ENCODE data around the gene HSF5.

The HSF5 gene, protein sequence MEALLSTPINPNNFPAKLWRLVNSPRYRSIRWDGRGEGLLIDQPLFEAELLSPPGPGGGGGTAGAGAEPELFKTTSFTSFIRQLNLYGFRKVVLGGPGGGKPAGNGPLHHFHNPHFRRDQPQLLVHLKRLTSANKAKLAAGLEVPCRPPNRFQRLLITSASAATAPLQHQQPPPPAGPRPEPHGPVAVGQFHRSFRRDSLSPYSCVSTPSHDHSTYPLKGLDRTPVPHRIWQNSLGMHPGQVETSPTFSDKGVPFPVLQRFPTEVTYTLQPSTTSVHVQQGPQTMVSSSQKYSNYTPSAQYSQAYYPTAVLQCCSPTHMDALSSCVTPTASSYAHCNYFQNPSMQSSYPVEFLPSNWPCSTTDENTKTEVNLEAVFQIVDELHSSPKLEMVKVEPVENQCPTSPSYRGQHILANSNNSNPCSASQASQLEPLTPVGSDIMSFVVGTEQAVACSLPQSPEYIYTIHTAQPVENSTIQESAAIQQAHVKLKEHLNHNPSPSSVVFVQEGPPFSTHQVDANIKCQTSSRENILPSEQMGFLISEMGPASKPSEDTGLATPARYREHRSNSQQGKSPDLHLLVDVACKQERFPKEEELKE

GRCh38 chr17:58487589-58488427, at the start of gene HSF5:
HSF5 (minus strand) TSS chr17:58488408; CDS start chr17:58488274, 134 bp downstream.
- peaks cover 6% of the 10 kb centered on the region for H3K4me1 Mint-ChIP-seq (ENCODE audit: low read depth)
- no peak within 1 kb of the TSS for H3K27ac Mint-ChIP-seq
- H3K9me3 Mint-ChIP-seq: no peaks in the 10 kb centered on the region
- DNase-seq (ENCODE audit: low spot score): peak; percentile 60
- peak within 1 kb of the TSS; percentile 45 for H3K4me3 Mint-ChIP-seq
- H3K36me3 Mint-ChIP-seq (ENCODE audit: low read depth): peaks cover 36% of the 10 kb centered on the region
- H3K27me3 Mint-ChIP-seq (ENCODE audit: low read depth): peaks cover 2% of the 10 kb centered on the region

DNA sequence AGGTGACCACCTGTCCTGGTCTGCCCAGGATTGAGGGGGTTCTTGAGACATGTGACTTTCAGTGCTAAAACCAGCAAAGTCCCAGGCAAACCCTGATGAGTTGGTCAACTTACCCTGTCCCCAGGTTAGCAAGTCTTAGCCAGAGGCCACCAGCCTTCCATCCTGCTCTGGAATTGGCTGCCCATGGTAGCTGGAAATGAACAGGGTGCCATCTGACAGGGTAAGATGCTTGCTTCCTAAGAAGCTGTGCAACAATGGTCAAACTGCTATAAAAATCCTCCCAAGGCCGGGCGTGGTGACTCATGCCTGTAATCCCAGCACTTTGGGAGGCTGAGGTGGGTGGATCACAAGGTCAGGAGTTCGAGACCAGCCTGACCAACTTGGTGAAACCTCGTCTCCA, 49.1 kb upstream of the HSF5 start:
- no peaks in the 10 kb centered on the region for H3K4me1 Mint-ChIP-seq (ENCODE audit: low read depth)
- no peaks in the 10 kb centered on the region for H3K36me3 Mint-ChIP-seq (ENCODE audit: low read depth)
- peaks cover 40% of the 10 kb centered on the region for H3K27me3 Mint-ChIP-seq (ENCODE audit: low read depth)
- no peak overlapping the region for H3K4me3 Mint-ChIP-seq
- H3K9me3 Mint-ChIP-seq: no peaks in the 10 kb centered on the region
- no peak for DNase-seq (ENCODE audit: low spot score)
- H3K27ac Mint-ChIP-seq: no peak overlapping the region

DNA sequence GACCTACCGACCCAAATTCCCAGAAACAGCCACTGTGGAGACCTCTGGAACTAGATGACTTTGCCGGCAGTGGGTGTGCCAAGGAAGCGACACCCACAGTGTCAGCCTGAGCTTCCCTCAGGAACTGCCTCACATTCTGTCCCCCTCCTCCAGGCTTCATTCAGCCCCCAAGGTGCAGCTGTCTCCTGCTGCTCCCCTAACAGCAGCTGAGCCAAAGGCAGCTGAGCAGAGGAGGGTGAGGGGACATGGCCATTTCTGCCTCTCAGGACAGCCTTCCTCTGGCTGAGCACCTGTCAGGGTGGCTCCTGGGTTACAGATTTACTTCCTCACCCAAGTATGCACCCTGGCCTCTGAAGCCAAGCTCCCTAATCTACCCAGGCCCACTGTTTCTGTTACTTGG, 48.3 kb upstream of the HSF5 start:
- H3K9me3 Mint-ChIP-seq: no peaks in the 10 kb centered on the region
- peaks cover 39% of the 10 kb centered on the region for H3K27me3 Mint-ChIP-seq (ENCODE audit: low read depth)
- H3K4me3 Mint-ChIP-seq: no peak overlapping the region
- H3K27ac Mint-ChIP-seq: no peak overlapping the region
- no peaks in the 10 kb centered on the region for H3K4me1 Mint-ChIP-seq (ENCODE audit: low read depth)
- H3K36me3 Mint-ChIP-seq (ENCODE audit: low read depth): no peaks in the 10 kb centered on the region
- no peak for DNase-seq (ENCODE audit: low spot score)

- DNase-seq (ENCODE audit: low spot score): no peak
- H3K27me3 Mint-ChIP-seq (ENCODE audit: low read depth): peaks cover 48% of the 10 kb centered on the region
- H3K27ac Mint-ChIP-seq: no peak overlapping the region
- H3K4me1 Mint-ChIP-seq (ENCODE audit: low read depth): no peaks in the 10 kb centered on the region
- no peaks in the 10 kb centered on the region for H3K9me3 Mint-ChIP-seq
- no peak overlapping the region for H3K4me3 Mint-ChIP-seq
- H3K36me3 Mint-ChIP-seq (ENCODE audit: low read depth): no peaks in the 10 kb centered on the region
These were observed 47.2 kb upstream of the HSF5 start for GRCh38 chr17:58535431-58535830.

GRCh38 chr17:58534901-58535421, 46.8 kb upstream of the HSF5 start:
- Mint-ChIP-seq H3K9me3 (no peaks in the 10 kb centered on the region), H3K27ac (no peak overlapping the region), H3K4me3 (no peak overlapping the region), H3K4me1 (ENCODE audit: low read depth) (no peaks in the 10 kb centered on the region), H3K36me3 (ENCODE audit: low read depth) (no peaks in the 10 kb centered on the region), H3K27me3 (ENCODE audit: low read depth) (peaks cover 53% of the 10 kb centered on the region)
- DNase-seq (ENCODE audit: low spot score): no peak

GRCh38 chr17:58534331-58534730, 46.1 kb upstream of the HSF5 start:
- Mint-ChIP-seq H3K4me1 (ENCODE audit: low read depth) (no peaks in the 10 kb centered on the region), H3K36me3 (ENCODE audit: low read depth) (no peaks in the 10 kb centered on the region), H3K27me3 (ENCODE audit: low read depth) (peaks cover 56% of the 10 kb centered on the region), H3K4me3 (no peak overlapping the region), H3K27ac (no peak overlapping the region), H3K9me3 (no peaks in the 10 kb centered on the region)
- no peak for DNase-seq (ENCODE audit: low spot score)

GRCh38 chr17:58533616-58534188, 45.5 kb upstream of the HSF5 start:
- no peak for DNase-seq (ENCODE audit: low spot score)
- no peaks in the 10 kb centered on the region for H3K36me3 Mint-ChIP-seq (ENCODE audit: low read depth)
- H3K4me1 Mint-ChIP-seq (ENCODE audit: low read depth): no peaks in the 10 kb centered on the region
- H3K27ac Mint-ChIP-seq: no peak overlapping the region
- no peak overlapping the region for H3K4me3 Mint-ChIP-seq
- H3K27me3 Mint-ChIP-seq (ENCODE audit: low read depth): peaks cover 62% of the 10 kb centered on the region
- no peaks in the 10 kb centered on the region for H3K9me3 Mint-ChIP-seq

DNA sequence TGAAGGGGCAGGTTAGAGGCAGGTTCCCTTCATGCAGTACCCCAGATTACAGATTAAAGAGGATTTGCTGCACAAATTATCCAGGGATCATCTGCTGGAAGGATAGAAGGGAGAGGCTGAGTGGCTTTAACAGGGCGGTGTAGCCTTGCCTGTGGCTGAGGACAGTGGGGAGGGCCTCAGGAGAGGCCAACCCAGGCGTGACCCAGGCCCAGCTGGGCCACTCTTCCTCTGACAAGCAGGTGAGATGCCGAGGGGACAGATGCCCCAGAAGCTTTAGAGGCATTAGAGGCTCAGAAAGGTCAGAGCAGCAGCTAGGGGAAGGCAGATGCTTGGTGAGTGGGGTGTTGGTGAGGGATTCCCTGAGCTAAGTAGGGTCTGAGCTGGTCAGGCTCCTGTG, 44.3 kb upstream of the HSF5 start:
- Mint-ChIP-seq H3K36me3 (ENCODE audit: low read depth) (no peaks in the 10 kb centered on the region), H3K4me3 (no peak overlapping the region), H3K4me1 (ENCODE audit: low read depth) (no peaks in the 10 kb centered on the region), H3K9me3 (no peaks in the 10 kb centered on the region), H3K27ac (no peak overlapping the region), H3K27me3 (ENCODE audit: low read depth) (peaks cover 64% of the 10 kb centered on the region)
- DNase-seq (ENCODE audit: low spot score): no peak

DNA sequence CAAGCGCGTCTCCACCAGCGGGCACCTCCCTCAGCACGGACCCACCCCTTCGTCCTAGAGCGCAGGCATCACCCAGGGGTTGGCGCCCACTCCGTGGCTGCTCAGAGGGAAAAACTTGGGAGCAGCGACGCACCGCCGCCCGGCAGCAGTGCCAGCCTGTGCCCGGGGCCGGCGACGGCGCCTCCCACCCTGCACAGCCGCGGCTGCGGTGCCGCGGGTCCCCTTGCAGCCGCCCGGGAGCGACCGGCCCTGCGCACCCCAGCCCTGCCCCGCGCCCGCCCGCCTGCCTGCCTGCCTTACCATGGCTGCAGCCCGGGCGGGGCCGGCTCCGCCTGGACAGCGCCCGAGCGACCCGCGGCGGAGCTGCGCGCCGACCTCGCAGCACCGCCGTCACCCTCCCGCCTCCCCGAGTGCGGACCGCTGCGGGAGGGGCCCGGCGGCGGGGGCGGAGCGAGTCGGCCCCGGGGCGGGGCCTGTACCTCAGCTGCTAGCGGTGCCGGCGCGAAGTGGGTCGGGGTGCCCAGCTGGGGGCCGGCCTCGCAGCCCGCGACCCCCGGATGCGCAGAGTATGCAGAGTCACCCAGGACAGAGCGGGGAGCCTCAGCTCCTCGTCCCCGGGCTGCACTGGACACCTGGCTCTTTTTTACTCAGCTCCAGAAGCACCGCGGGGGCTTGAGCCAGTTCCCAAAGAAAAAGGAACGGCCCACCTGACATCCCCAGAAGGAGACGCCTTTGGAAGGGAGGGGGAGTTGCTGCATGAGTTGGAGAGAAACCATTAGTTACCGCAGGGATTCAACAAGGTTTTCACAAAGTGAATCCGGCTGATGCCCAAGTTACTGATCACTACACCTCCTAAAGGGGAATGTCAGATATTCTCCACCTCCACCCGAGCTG, 43.7 kb upstream of the HSF5 start:
- H3K27me3 Mint-ChIP-seq (ENCODE audit: low read depth): peaks cover 64% of the 10 kb centered on the region
- peak; percentile 70 for DNase-seq (ENCODE audit: low spot score)
- no peaks in the 10 kb centered on the region for H3K36me3 Mint-ChIP-seq (ENCODE audit: low read depth)
- peaks cover 6% of the 10 kb centered on the region for H3K4me1 Mint-ChIP-seq (ENCODE audit: low read depth)
- peak overlapping the region; percentile 48 for H3K4me3 Mint-ChIP-seq
- no peak overlapping the region for H3K27ac Mint-ChIP-seq
- H3K9me3 Mint-ChIP-seq: no peaks in the 10 kb centered on the region

GRCh38 chr17:58531122-58531521, 42.9 kb upstream of the HSF5 start:
- H3K36me3 Mint-ChIP-seq (ENCODE audit: low read depth): no peaks in the 10 kb centered on the region
- H3K4me1 Mint-ChIP-seq (ENCODE audit: low read depth): peaks cover 11% of the 10 kb centered on the region
- DNase-seq (ENCODE audit: low spot score): no peak
- H3K27ac Mint-ChIP-seq: no peak overlapping the region
- H3K4me3 Mint-ChIP-seq: peak overlapping the region; percentile 39
- peaks cover 63% of the 10 kb centered on the region for H3K27me3 Mint-ChIP-seq (ENCODE audit: low read depth)
- no peaks in the 10 kb centered on the region for H3K9me3 Mint-ChIP-seq

DNA sequence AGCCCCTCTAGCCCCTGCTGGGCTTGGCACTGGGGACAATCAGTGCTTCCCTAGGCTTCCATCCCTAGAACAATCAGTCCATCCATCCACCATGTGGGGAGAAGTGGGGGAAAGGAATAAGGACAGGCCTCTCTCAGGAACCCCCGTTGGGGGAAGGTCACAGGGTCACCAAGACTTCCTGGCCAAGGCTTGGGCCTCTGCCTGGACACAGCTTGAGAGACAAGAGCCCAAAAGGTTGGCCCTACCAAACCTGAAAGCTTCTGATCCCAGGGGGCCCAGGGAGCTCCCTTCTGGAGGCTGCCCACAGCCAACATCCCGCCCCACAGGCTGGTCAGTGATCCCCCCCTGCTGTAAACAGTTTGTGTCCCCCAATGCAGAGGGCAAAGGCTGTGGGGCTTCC, 42.4 kb upstream of the HSF5 start:
- H3K4me1 Mint-ChIP-seq (ENCODE audit: low read depth): peaks cover 11% of the 10 kb centered on the region
- H3K9me3 Mint-ChIP-seq: no peaks in the 10 kb centered on the region
- H3K27ac Mint-ChIP-seq: no peak overlapping the region
- peaks cover 58% of the 10 kb centered on the region for H3K27me3 Mint-ChIP-seq (ENCODE audit: low read depth)
- no peaks in the 10 kb centered on the region for H3K36me3 Mint-ChIP-seq (ENCODE audit: low read depth)
- peak overlapping the region; percentile 39 for H3K4me3 Mint-ChIP-seq
- no peak for DNase-seq (ENCODE audit: low spot score)

DNA sequence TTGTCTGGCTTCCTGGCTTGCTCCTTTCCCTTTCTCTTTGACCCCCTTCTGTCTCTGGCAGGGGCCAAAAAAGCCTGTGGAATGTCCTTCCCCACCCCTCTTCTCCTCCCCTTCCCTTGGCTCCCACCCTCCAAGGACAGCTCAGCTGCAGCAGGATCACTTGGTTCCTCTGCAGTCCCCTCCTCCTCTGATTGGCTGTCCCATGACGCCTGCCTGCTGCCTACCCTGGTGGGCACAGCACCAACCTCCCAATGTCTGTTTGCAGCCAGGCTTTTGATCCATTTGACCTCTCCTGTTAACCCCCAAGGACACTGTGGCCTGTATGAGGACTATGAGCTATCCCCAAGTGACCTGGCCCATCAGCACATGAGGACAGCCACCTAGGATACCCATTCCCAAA, 41.1 kb upstream of the HSF5 start:
- peaks cover 45% of the 10 kb centered on the region for H3K27me3 Mint-ChIP-seq (ENCODE audit: low read depth)
- H3K9me3 Mint-ChIP-seq: no peaks in the 10 kb centered on the region

GRCh38 chr17:58528443-58528842, 40.2 kb upstream of the HSF5 start:
- Mint-ChIP-seq H3K36me3 (ENCODE audit: low read depth) (no peaks in the 10 kb centered on the region), H3K4me3 (no peak overlapping the region), H3K27ac (no peak overlapping the region), H3K9me3 (no peaks in the 10 kb centered on the region), H3K4me1 (ENCODE audit: low read depth) (peaks cover 13% of the 10 kb centered on the region), H3K27me3 (ENCODE audit: low read depth) (peaks cover 43% of the 10 kb centered on the region)
- DNase-seq (ENCODE audit: low spot score): no peak

More for the DNA sequence above, 41.1 kb upstream of the HSF5 start:
- no peaks in the 10 kb centered on the region for H3K36me3 Mint-ChIP-seq (ENCODE audit: low read depth)
- DNase-seq (ENCODE audit: low spot score): no peak
- H3K4me1 Mint-ChIP-seq (ENCODE audit: low read depth): peaks cover 13% of the 10 kb centered on the region
- no peak overlapping the region for H3K4me3 Mint-ChIP-seq
- H3K27ac Mint-ChIP-seq: no peak overlapping the region
